A549 treated with ZK216348 at 1 μM for 4 hours (cell line): Measurements from ENCODE around the gene SPDYE6. TPM values are rescaled to one million over a fixed set of nuclear protein-coding genes. Genes with fewer than 3 reads are reported as not detected.

Experiments used
- total RNA-seq: library from RNA; stranded (reverse); fragments of 200-300 nt; extraction: Qiagen RNA extraction; gene quantifications from 5 replicates; pipeline ENCODE4 v1.2.3, GENCODE V29; 2022; ENCODE audit warnings: low read depth

The SPDYE6 gene
- total RNA-seq: not detected in 5 replicates

GRCh38 chr7:102356344-102356743, at the start of gene SPDYE6:
Gene SPDYE6, minus strand, starts transcription at chr7:102356444. Its CDS starts 421 bp downstream, at chr7:102356023.

GRCh38 chr7:102395873-102396709, 39.8 kb upstream of the SPDYE6 start, which contains the start of gene PRKRIP1:
Gene PRKRIP1, plus strand, starts transcription at chr7:102396363. Its CDS starts 49 bp downstream, at chr7:102396412.

Other genes starting within 250 kb of the SPDYE6 start
- 1.2 to 4.6 TPM (median 3.8 TPM) in 5 replicates for gene SH2B2, start 69.6 kb downstream of the SPDYE6 start, total RNA-seq
- 18.0 to 24.4 TPM (median 22.2 TPM) in 5 replicates for gene PRKRIP1, start 39.9 kb upstream of the SPDYE6 start, total RNA-seq
- gene ORAI2, start 77.1 kb upstream of the SPDYE6 start, total RNA-seq: 17.7 to 38.1 TPM (median 37.1 TPM) in 5 replicates
- 8.2 to 13.5 TPM (median 10.7 TPM) in 5 replicates for gene ALKBH4, start 108.4 kb upstream of the SPDYE6 start, total RNA-seq
- gene LRWD1, start 108.5 kb upstream of the SPDYE6 start, total RNA-seq: 17.5 to 35.3 TPM (median 33.2 TPM) in 5 replicates
- gene POLR2J, start 122.5 kb upstream of the SPDYE6 start, total RNA-seq: 103 to 132 TPM (median 108 TPM) in 5 replicates
- gene RASA4B, start 161.3 kb upstream of the SPDYE6 start, total RNA-seq: 0.78 to 2.1 TPM (median 1.5 TPM) in 5 replicates
- gene UPK3BL2, start 187.3 kb upstream of the SPDYE6 start, total RNA-seq: 2.1 to 5.0 TPM (median 2.6 TPM) in 5 replicates
- gene SPDYE2, start 194.8 kb upstream of the SPDYE6 start, total RNA-seq: not detected in 5 replicates
- gene POLR2J3, start 216.1 kb upstream of the SPDYE6 start, total RNA-seq: 17.4 to 50.4 TPM (median 26.3 TPM) in 5 replicates